Nephron progenitor cell (in vitro differentiated cells): ENCODE measurements around the gene ILF3.

Source experiments
- DNase-seq: peaks from one replicate; pipeline ENCODE4 v3.0.0; 2021
- H3K27ac Mint-ChIP-seq: 2 replicates; pipeline ENCODE4 v1.8.0; 2021; ENCODE audit warnings: mild to moderate bottlenecking, moderate library complexity, mixed read lengths
- H3K27me3 Mint-ChIP-seq: 2 replicates; pipeline ENCODE4 v1.8.0; 2021; ENCODE audit warnings: mild to moderate bottlenecking, low read depth, mixed read lengths; ENCODE audit not compliant: poor library complexity
- H3K36me3 Mint-ChIP-seq: 2 replicates; pipeline ENCODE4 v1.8.0; 2021; ENCODE audit warnings: low read depth, mixed read lengths
- H3K4me1 Mint-ChIP-seq: 2 replicates; pipeline ENCODE4 v1.8.0; 2021; ENCODE audit warnings: mixed read lengths
- H3K4me3 Mint-ChIP-seq: 2 replicates; pipeline ENCODE4 v1.8.0; 2021; ENCODE audit warnings: mild to moderate bottlenecking, moderate library complexity, mixed read lengths
- H3K9me3 Mint-ChIP-seq: 2 replicates; pipeline ENCODE4 v1.8.0; 2021; ENCODE audit warnings: mild to moderate bottlenecking, moderate library complexity, mixed read lengths
- CTCF ChIP-seq: fragments of 200-600 bp; sonication (generic); IDR thresholded peaks from 2 replicates; pipeline ENCODE4 v1.5.0; 2021; ENCODE audit warnings: antibody characterized with exemption

Gene ILF3

GRCh38 chr19:10625003-10625761 is 29.0 kb upstream of the ILF3 start, which contains the start of gene SLC44A2:
Gene SLC44A2, plus strand, starts transcription at chr19:10625553. Its CDS starts 81 bp downstream, at chr19:10625634.
- Mint-ChIP-seq H3K36me3 (peaks cover 19% of the 10 kb centered on the region), H3K4me3 (peak within 1 kb of the TSS; percentile 81), H3K27me3 (peaks cover 2% of the 10 kb centered on the region), H3K27ac (no peak within 1 kb of the TSS), H3K4me1 (peaks cover 26% of the 10 kb centered on the region), H3K9me3 (no peaks in the 10 kb centered on the region)
- no peak for TF ChIP-seq CTCF
- peak; percentile 82 for DNase-seq

GRCh38 chr19:10625762-10626138 is 28.4 kb upstream of the ILF3 start:
- Mint-ChIP-seq H3K27me3 (peaks cover 2% of the 10 kb centered on the region), H3K9me3 (no peaks in the 10 kb centered on the region), H3K4me3 (peak overlapping the region; percentile 81), H3K4me1 (peaks cover 22% of the 10 kb centered on the region), H3K27ac (no peak overlapping the region), H3K36me3 (peaks cover 19% of the 10 kb centered on the region)
- no peak for TF ChIP-seq CTCF
- no peak for DNase-seq

- Mint-ChIP-seq H3K27ac (no peak overlapping the region), H3K4me1 (no peaks in the 10 kb centered on the region), H3K36me3 (peaks cover 57% of the 10 kb centered on the region), H3K4me3 (no peak overlapping the region), H3K27me3 (no peaks in the 10 kb centered on the region), H3K9me3 (no peaks in the 10 kb centered on the region)
- no peak for DNase-seq
- no peak for TF ChIP-seq CTCF
These were observed 22.3 kb upstream of the ILF3 start for GRCh38 chr19:10631874-10632273.

GRCh38 chr19:10634430-10634829 is 19.7 kb upstream of the ILF3 start:
- no peak for TF ChIP-seq CTCF
- H3K36me3 Mint-ChIP-seq = peaks cover 58% of the 10 kb centered on the region
- no peak overlapping the region for H3K4me3 Mint-ChIP-seq

GRCh38 chr19:10634963-10635362 is 19.2 kb upstream of the ILF3 start:
- no peak for TF ChIP-seq CTCF
- Mint-ChIP-seq H3K4me1 (no peaks in the 10 kb centered on the region), H3K9me3 (no peaks in the 10 kb centered on the region), H3K36me3 (peaks cover 59% of the 10 kb centered on the region), H3K27ac (peak overlapping the region; percentile 46), H3K27me3 (no peaks in the 10 kb centered on the region), H3K4me3 (no peak overlapping the region)
- DNase-seq = no peak

More at GRCh38 chr19:10634430-10634829, 19.7 kb upstream of the ILF3 start:
- H3K27ac Mint-ChIP-seq = no peak overlapping the region
- no peak for DNase-seq
- H3K4me1 Mint-ChIP-seq = no peaks in the 10 kb centered on the region
- no peaks in the 10 kb centered on the region for H3K27me3 Mint-ChIP-seq
- no peaks in the 10 kb centered on the region for H3K9me3 Mint-ChIP-seq
